IMR-90 (cell line): ENCODE measurements around the gene PMS2. TPM values are rescaled to one million over a fixed set of nuclear protein-coding genes. Genes with fewer than 3 reads are reported as not detected.

Experiments
- ATAC-seq: fragments of 200-7000 bp; cut with Tn5 transposase; 2 replicates; pipeline ENCODE4 v1.9.1; 2020; ENCODE audit warnings: low read depth, mild to moderate bottlenecking, moderate library complexity
- BruUV-seq: library from RNA; stranded (reverse); fragments of 400-500 nt; replicated peaks from 2 replicates; lab custom pipeline; 2021; lab: Mats Ljungman, UMichigan
- CTCF ChIA-PET: fragments of 300-600 bp; formaldehyde crosslinking; extraction: SDS; loops from one replicate; lab custom pipeline; 2021; ENCODE audit warnings: antibody characterized with exemption; lab: Yijun Ruan, JAX
- POLR2A ChIA-PET: fragments of 300-600 bp; sonication (Branson Sonifier 250); formaldehyde crosslinking; loops from one replicate; lab custom pipeline; 2022; ENCODE audit warnings: antibody characterized with exemption; ENCODE audit not compliant: unreplicated experiment; lab: Charles Lee
- DNase-seq: peaks from one replicate; pipeline ENCODE4 v3.0.0; 2013
- H2AFZ ChIP-seq: replicated peaks from 2 replicates; pipeline ENCODE3; 2013; ENCODE audit warnings: low read length, mild to moderate bottlenecking; ENCODE audit not compliant: poor library complexity
- H2AK5ac ChIP-seq: 2 replicates; pipeline ENCODE4 v1.6.1; 2013; ENCODE audit warnings: low read depth, low read length, inconsistent platforms
- H2AK9ac ChIP-seq: replicated peaks from 2 replicates; pipeline ENCODE3; 2013; ENCODE audit warnings: mild to moderate bottlenecking, low read depth, low read length, moderate library complexity; ENCODE audit not compliant: poor library complexity
- H2BK120ac ChIP-seq: 2 replicates; pipeline ENCODE4 v1.6.1; 2013; ENCODE audit warnings: low read depth, low read length, inconsistent platforms
- H2BK15ac ChIP-seq: 3 replicates; pipeline ENCODE4 v1.6.1; 2013; ENCODE audit warnings: low read depth, low read length, inconsistent platforms
- H2BK20ac ChIP-seq: 2 replicates; pipeline ENCODE4 v1.6.1; 2013; ENCODE audit warnings: low read depth, mild to moderate bottlenecking, inconsistent platforms, low read length, moderate library complexity
- H2BK5ac ChIP-seq: 2 replicates; pipeline ENCODE4 v1.6.1; 2013; ENCODE audit warnings: mild to moderate bottlenecking, low read depth, low read length, inconsistent platforms; ENCODE audit not compliant: poor library complexity, severe bottlenecking
- H3K14ac ChIP-seq: replicated peaks from 2 replicates; pipeline ENCODE4 v1.6.1; 2013; ENCODE audit warnings: low read depth, low read length, inconsistent platforms
- H3K18ac ChIP-seq: 2 replicates; pipeline ENCODE4 v1.6.1; 2013; ENCODE audit warnings: low read depth, low read length, control low read depth
- H3K23ac ChIP-seq: 2 replicates; pipeline ENCODE4 v1.6.1; 2013; ENCODE audit warnings: low read depth, low read length, inconsistent platforms
- H3K27ac ChIP-seq: 2 replicates; pipeline ENCODE4 v1.5.1; 2013; ENCODE audit warnings: mild to moderate bottlenecking, control low read depth, low read length; ENCODE audit not compliant: insufficient read depth
- H3K27me3 ChIP-seq: 2 replicates; pipeline ENCODE4 v1.6.1; 2013; ENCODE audit warnings: low read length; ENCODE audit not compliant: control insufficient read depth, insufficient read depth
- H3K36me3 ChIP-seq: 2 replicates; pipeline ENCODE4 v1.6.1; 2013; ENCODE audit warnings: low read length, mixed read lengths; ENCODE audit not compliant: control insufficient read depth, insufficient read depth
- H3K4ac ChIP-seq: 2 replicates; pipeline ENCODE4 v1.6.1; 2013; ENCODE audit warnings: low read depth, low read length, inconsistent platforms
- H3K4me1 ChIP-seq: 2 replicates; pipeline ENCODE4 v1.6.1; 2013; ENCODE audit warnings: low read length, mixed read lengths; ENCODE audit not compliant: control insufficient read depth, insufficient read depth
- H3K4me2 ChIP-seq: 2 replicates; pipeline ENCODE4 v1.6.1; 2013; ENCODE audit warnings: low read depth, mild to moderate bottlenecking, control low read depth, low read length, moderate library complexity
- H3K4me3 ChIP-seq: 2 replicates; pipeline ENCODE4 v1.5.1; 2013; ENCODE audit warnings: low read depth, mild to moderate bottlenecking, control low read depth, low read length, moderate library complexity; ENCODE audit not compliant: insufficient read depth
- H3K56ac ChIP-seq: 2 replicates; pipeline ENCODE4 v1.6.1; 2013; ENCODE audit warnings: low read length, inconsistent platforms; ENCODE audit not compliant: insufficient read depth; ENCODE audit errors: extremely low read depth
- H3K79me1 ChIP-seq, 2 experiments: 2 replicates each; pipeline ENCODE4 v1.6.1; 2013; ENCODE audit warnings: low read length in 2 of 2, inconsistent platforms in 1 of 2, low read depth in 1 of 2
- H3K9ac ChIP-seq: 2 replicates; pipeline ENCODE4 v1.6.1; 2013; ENCODE audit warnings: low read depth, low read length, control low read depth
- H3K9me1 ChIP-seq: 2 replicates; pipeline ENCODE4 v1.6.1; 2013; ENCODE audit warnings: low read length, inconsistent platforms; ENCODE audit not compliant: insufficient read depth
- H3K9me3 ChIP-seq: 2 replicates; pipeline ENCODE4 v1.6.1; 2013; ENCODE audit warnings: low read length; ENCODE audit not compliant: control insufficient read depth, insufficient read depth
- H4K20me1 ChIP-seq: 2 replicates; pipeline ENCODE4 v1.6.1; 2013; ENCODE audit warnings: low read length, inconsistent platforms; ENCODE audit not compliant: insufficient read depth
- H4K5ac ChIP-seq: 2 replicates; pipeline ENCODE4 v1.6.1; 2013; ENCODE audit warnings: mild to moderate bottlenecking, low read depth, low read length, control low read depth
- H4K8ac ChIP-seq, 2 experiments: 2 replicates each; pipeline ENCODE4 v1.6.1; 2013; ENCODE audit warnings: low read depth in 2 of 2, low read length in 2 of 2, control low read depth in 1 of 2, inconsistent platforms in 1 of 2
- H4K91ac ChIP-seq: 2 replicates; pipeline ENCODE4 v1.6.1; 2013; ENCODE audit warnings: low read depth, low read length, inconsistent platforms; ENCODE audit not compliant: insufficient read depth
- BHLHE40 ChIP-seq: fragments of 150-350 bp; IDR thresholded peaks from 2 replicates; pipeline ENCODE4 v1.6.1; 2016; ENCODE audit warnings: mild to moderate bottlenecking, low read depth, low read length
- CHD1 ChIP-seq: IDR thresholded peaks from 2 replicates; pipeline ENCODE4 v1.6.1; 2012; ENCODE audit warnings: low read depth, low read length, improper control_type of control experiment
- MAZ ChIP-seq: IDR thresholded peaks from 2 replicates; pipeline ENCODE4 v1.6.1; 2012; ENCODE audit warnings: low read depth, mild to moderate bottlenecking, low read length, improper control_type of control experiment, moderate library complexity, borderline replicate concordance
- MXI1 ChIP-seq: IDR thresholded peaks from 2 replicates; pipeline ENCODE4 v1.6.1; 2012; ENCODE audit warnings: low read depth, mild to moderate bottlenecking, low read length, moderate library complexity, borderline replicate concordance
- RCOR1 ChIP-seq: IDR thresholded peaks from 2 replicates; pipeline ENCODE4 v1.6.1; 2012; ENCODE audit warnings: mild to moderate bottlenecking, low read length, improper control_type of control experiment; ENCODE audit not compliant: insufficient replicate concordance
- SMC3 ChIP-seq: fragments of 150-350 bp; IDR thresholded peaks from 2 replicates; pipeline ENCODE4 v1.6.1; 2016; ENCODE audit warnings: low read depth, mild to moderate bottlenecking, antibody characterized with exemption, low read length, moderate library complexity
- WGBS, 2 experiments: methylation state at CpG; one replicate each; pipeline versions ENCODE4 v1.1.5 to v1.1.7; 2013; ENCODE audit warnings: missing lambda C conversion rate in 2 of 2; ENCODE audit not compliant: insufficient read length in 1 of 2; ENCODE audit errors: extremely low coverage in 2 of 2; 5-methylcytosine and 5-hydroxymethylcytosine counted together
- dilution Hi-C: fragments of 300-500 bp; cut with HindIII; formaldehyde crosslinking; loops from one replicate; pipeline ENCODE4 v1.14.3; 2018; ENCODE audit warnings: low sequenced_read_pairs; ENCODE audit not compliant: unreplicated experiment
- in situ Hi-C: fragments of 300-500 bp; cut with MboI; formaldehyde crosslinking; loops from 3 replicates; pipeline ENCODE4 v1.14.3; 2019; ENCODE audit warnings: low sequenced_read_pairs, inconsistent platforms, mixed read lengths
- intact Hi-C: fragments of 100-400 bp; cut with micrococcal nuclease; formaldehyde crosslinking; loops from 2 replicates; pipeline ENCODE4 v1.10.0; 2022
- polyA plus RNA-seq, 3 experiments: library from polyadenylated mRNA; depleted of rRNA; stranded (reverse); fragments of >200 nt; gene quantifications; 2 replicates each; pipeline ENCODE4 v1.2.3, GENCODE V29; 2012; ENCODE audit warnings: low replicate concordance in 1 of 3
- total RNA-seq: library from RNA; depleted of rRNA; stranded (reverse); fragments of >200 nt; gene quantifications from 2 replicates; pipeline ENCODE4 v1.2.3, GENCODE V29; 2012
- TF ChIP-seq, protein P1 (sequence below): fragments of 150-350 bp; IDR thresholded peaks from 2 replicates; pipeline ENCODE4 v1.6.1; 2016; ENCODE audit warnings: low read depth, mild to moderate bottlenecking, low read length, moderate library complexity, borderline replicate concordance
- TF ChIP-seq, protein P2 (sequence below): conservative IDR thresholded peaks from 2 replicates; pipeline ENCODE4 v1.5.1; 2012; ENCODE audit warnings: mild to moderate bottlenecking, low read depth, low read length, improper control_type of control experiment
- TF ChIP-seq, protein P3 (sequence below): fragments of 150-350 bp; IDR thresholded peaks from 2 replicates; pipeline ENCODE4 v1.6.1; 2017; ENCODE audit warnings: mild to moderate bottlenecking, antibody characterized with exemption, low read length, low read depth

The PMS2 gene
- total and polyA plus RNA-seq, 2 of the 4 experiments (the other 2 are of a cell fraction), result 6.8 to 14.3 TPM

DNA sequence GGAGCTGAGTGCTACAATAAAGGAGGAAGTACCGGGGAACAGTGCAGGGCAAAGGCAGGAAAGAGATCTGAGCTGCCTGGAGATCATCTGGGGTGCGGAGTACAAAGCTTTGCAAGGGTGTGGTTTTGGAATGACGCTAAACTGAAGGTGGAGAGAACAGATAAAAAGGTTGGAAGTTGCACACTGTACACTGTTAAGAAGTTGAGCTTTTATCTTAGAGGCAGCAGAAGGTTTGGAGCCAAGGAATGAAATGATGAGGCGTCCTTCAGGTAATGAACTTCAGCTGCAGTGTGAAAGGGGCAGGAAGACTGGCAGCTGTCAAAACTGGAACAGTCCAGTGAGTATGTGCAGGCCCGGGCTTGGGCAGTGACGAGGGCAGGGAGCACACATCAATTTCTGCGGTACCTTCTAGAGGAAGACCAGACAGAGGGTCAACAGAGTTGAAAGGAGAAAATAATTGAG is 15.2 kb upstream of the PMS2 start:
- H3K36me3 ChIP-seq, result peaks cover 71% of the 10 kb centered on the region
- H2AFZ ChIP-seq, result no peak overlapping the region
- TF ChIP-seq, protein P1, sequence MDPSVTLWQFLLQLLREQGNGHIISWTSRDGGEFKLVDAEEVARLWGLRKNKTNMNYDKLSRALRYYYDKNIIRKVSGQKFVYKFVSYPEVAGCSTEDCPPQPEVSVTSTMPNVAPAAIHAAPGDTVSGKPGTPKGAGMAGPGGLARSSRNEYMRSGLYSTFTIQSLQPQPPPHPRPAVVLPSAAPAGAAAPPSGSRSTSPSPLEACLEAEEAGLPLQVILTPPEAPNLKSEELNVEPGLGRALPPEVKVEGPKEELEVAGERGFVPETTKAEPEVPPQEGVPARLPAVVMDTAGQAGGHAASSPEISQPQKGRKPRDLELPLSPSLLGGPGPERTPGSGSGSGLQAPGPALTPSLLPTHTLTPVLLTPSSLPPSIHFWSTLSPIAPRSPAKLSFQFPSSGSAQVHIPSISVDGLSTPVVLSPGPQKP, result no peak
- TF ChIP-seq MXI1 (no peak), MAZ (no peak), CHD1 (no peak), SMC3 (no peak), BHLHE40 (no peak), RCOR1 (no peak)
- TF ChIP-seq, protein P2, sequence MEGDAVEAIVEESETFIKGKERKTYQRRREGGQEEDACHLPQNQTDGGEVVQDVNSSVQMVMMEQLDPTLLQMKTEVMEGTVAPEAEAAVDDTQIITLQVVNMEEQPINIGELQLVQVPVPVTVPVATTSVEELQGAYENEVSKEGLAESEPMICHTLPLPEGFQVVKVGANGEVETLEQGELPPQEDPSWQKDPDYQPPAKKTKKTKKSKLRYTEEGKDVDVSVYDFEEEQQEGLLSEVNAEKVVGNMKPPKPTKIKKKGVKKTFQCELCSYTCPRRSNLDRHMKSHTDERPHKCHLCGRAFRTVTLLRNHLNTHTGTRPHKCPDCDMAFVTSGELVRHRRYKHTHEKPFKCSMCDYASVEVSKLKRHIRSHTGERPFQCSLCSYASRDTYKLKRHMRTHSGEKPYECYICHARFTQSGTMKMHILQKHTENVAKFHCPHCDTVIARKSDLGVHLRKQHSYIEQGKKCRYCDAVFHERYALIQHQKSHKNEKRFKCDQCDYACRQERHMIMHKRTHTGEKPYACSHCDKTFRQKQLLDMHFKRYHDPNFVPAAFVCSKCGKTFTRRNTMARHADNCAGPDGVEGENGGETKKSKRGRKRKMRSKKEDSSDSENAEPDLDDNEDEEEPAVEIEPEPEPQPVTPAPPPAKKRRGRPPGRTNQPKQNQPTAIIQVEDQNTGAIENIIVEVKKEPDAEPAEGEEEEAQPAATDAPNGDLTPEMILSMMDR, result no peak
- TF ChIP-seq, protein P3, sequence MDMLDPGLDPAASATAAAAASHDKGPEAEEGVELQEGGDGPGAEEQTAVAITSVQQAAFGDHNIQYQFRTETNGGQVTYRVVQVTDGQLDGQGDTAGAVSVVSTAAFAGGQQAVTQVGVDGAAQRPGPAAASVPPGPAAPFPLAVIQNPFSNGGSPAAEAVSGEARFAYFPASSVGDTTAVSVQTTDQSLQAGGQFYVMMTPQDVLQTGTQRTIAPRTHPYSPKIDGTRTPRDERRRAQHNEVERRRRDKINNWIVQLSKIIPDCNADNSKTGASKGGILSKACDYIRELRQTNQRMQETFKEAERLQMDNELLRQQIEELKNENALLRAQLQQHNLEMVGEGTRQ, result no peak
- H3K56ac ChIP-seq, result no peak overlapping the region
- no peak overlapping the region for H2BK5ac ChIP-seq
- H4K8ac ChIP-seq, result no peak overlapping the region
- no peak overlapping the region for H2AK5ac ChIP-seq
- peaks cover 4 to 25% of the 10 kb centered on the region in 2 experiments for H3K79me1 ChIP-seq
- H3K4me3 ChIP-seq, result no peak overlapping the region
- H3K14ac ChIP-seq, result no peak overlapping the region
- BruUV-seq, result TSS peak; percentile 93
- dilution Hi-C loops (no loop called here), in situ Hi-C loops (no loop called here), intact Hi-C loops (loop anchor here (2.0 kb wide), 1 partner anchor 15 kb away; no protein-coding TSS in a partner anchor)
- H3K4me1 ChIP-seq, result no peaks in the 10 kb centered on the region
- no peak overlapping the region for H2AK9ac ChIP-seq
- 100% methylated on average over 4 of the region's 7 CpGs; no CpG with 5 or more reads in 1 of the 2 experiments for WGBS, 2 experiments
- H4K20me1 ChIP-seq, result no peaks in the 10 kb centered on the region; the same call in 1 of the 2 replicates
- ChIA-PET CTCF (interaction anchor here (0.5 to 1.6 kb wide), 2 partner anchors 9 to 202 kb away, joined by 3 to 5 read pairs; no protein-coding TSS in a partner anchor), POLR2A (no interaction called here)
- H3K27ac ChIP-seq, result no peak overlapping the region
- H2BK15ac ChIP-seq, result no peak overlapping the region
- H3K9me1 ChIP-seq, result 0 out of 2 replicates have a peak, but pooled peaks cover 6% of the 10 kb centered on the region
- no peak overlapping the region for H3K4ac ChIP-seq
- DNase-seq (no peak), ATAC-seq (no peak)
- no peak overlapping the region for H4K91ac ChIP-seq
- no peak overlapping the region for H3K23ac ChIP-seq
- no peak overlapping the region for H3K9ac ChIP-seq
- no peak overlapping the region for H4K5ac ChIP-seq
- no peak overlapping the region for H2BK120ac ChIP-seq
- no peak overlapping the region for H2BK20ac ChIP-seq
- no peak overlapping the region for H3K18ac ChIP-seq
- H3K9me3 ChIP-seq, result no peaks in the 10 kb centered on the region
- H3K27me3 ChIP-seq, result no peaks in the 10 kb centered on the region
- H3K4me2 ChIP-seq, result no peak overlapping the region
